Lower leg skin (tissue), 3 donors: Measurements from ENCODE around the gene BRSK1.

Experiments used
- CTCF ChIP-seq, 3 donors: fragments of 450-650 bp; IDR thresholded peaks; one replicate each; pipeline ENCODE4 v1.5.1; 2016; ENCODE audit warnings: antibody characterized with exemption in 3 of 3, mild to moderate bottlenecking in 3 of 3, moderate library complexity in 2 of 3
- POLR2A ChIP-seq, 2 donors: fragments of 450-650 bp; IDR thresholded peaks; one replicate each; pipeline ENCODE4 v1.6.1; 2016 to 2017; ENCODE audit warnings: antibody characterized with exemption in 2 of 2, mild to moderate bottlenecking in 1 of 2, moderate library complexity in 1 of 2

GRCh38 chr19:55341595-55342531 is 58.1 kb downstream of the BRSK1 start:
- TF ChIP-seq CTCF (IDR thresholded peaks at IDR 0.05) (no peak), POLR2A (IDR thresholded peaks at IDR 0.05) (no peak)
